Measurements from ENCODE around the gene DAZAP2.
A peak's percentile ranks its signal among the peaks of the same experiment; 100 is the strongest.
"Not testable (repeated sequence)": the region's sequence is repeated elsewhere in the genome, so short reads cannot be mapped to it uniquely, and the experiment has no call there.

The DAZAP2 gene

GRCh38 chr12:51217133-51217967 lies 21.3 kb upstream of the DAZAP2 start:
- no peak for DNase-seq (ENCODE audit: low read depth in 2 of 2)

- peak; percentile 58 to 67 for DNase-seq (ENCODE audit: low read depth in 2 of 2)
Measured at GRCh38 chr12:51217968-51218606, 20.5 kb upstream of the DAZAP2 start, which contains the start of gene POU6F1. TSS of gene POU6F1 (minus strand) at chr12:51218062. CDS start at chr12:51206836, 11,226 bp downstream.

DNA sequence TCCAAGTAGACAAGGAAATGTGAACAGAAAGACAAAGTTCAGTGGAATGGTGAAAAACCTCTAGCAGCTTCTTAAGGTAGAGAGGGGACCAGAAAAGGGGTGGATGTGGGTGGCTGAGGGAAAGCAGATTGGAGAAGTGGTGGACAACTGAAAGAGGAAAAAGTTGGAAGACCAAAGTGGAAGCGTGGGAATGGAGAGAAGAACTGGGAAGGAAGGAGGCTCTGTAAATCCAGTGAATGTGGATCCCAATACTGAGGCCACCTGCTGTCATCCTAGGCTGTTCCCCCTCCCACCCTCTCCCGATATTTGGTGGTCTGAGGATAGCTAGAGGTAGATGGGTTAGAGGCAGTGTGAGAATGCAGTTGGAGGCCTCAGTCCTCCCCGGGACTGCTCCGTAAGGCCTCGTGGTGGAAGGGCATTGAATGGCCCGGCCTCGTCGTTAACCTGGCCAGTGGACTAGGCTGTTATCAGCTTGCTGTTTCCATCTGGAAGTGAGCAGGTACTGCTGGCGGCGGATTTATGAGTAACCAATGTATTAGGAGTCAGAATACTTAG lies 19.9 kb upstream of the DAZAP2 start:
- no peak for DNase-seq (ENCODE audit: low read depth in 2 of 2)

DNA sequence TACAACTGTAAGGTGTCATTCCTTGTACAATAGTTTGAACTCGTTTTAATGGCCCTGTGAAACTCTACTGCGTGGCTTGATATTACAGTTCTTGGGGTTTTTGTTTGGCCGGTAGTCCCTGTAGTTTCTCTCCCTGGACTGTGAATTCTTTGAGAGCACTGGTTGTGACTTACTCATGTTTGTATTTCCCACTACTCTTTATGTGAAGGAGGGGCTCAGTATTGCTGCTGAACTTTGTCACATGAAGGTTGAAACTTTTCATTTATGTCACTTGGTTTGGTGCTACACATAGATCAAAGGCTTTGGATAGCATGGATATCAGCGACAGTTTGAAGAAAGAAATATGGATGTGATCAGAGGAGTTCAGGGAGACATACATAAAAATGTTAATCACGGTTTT lies 19.3 kb upstream of the DAZAP2 start:
- no peak for DNase-seq (ENCODE audit: low read depth in 2 of 2)

DNA sequence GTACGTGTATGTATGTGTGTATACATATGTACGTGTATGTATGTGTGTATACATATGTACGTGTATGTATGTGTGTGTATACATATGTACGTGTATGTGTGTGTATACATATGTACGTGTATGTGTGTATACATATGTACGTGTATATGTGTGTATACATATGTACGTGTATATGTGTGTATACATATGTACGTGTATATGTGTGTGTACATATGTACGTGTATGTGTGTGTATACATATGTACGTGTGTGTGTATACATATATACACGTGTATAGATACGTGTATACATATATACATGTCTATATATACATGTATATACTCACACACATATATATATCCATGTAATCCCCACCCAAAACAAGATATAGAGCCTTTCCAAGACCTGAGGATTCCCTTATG lies 18.8 kb upstream of the DAZAP2 start:
- DNase-seq (ENCODE audit: low read depth in 2 of 2), result not testable (repeated sequence)

- no peak for DNase-seq (ENCODE audit: low read depth in 2 of 2)
Measured at GRCh38 chr12:51222461-51222860, 16.2 kb upstream of the DAZAP2 start.

GRCh38 chr12:51224625-51225024 lies 14.0 kb upstream of the DAZAP2 start:
- DNase-seq (ENCODE audit: low read depth in 2 of 2), result no peak

DNA sequence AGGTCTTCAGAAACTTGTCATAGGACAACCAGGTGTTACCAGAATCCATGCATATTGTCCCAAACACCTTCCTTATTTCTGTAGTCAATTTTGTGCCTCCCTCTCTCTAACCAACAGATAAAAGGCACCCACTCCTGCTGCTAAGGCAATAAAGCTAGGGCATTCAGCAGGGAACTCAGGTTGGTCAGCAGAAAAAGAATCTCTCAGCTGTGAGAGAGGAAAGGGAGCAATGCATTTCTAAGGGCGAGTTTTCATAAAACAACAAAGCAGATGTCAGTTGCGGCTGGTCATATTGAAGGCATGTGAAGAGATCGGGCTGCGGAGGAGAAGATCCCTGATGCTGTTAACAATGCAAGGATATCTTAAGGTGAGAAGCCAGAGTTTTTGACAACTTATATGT lies 13.4 kb upstream of the DAZAP2 start:
- no peak for DNase-seq (ENCODE audit: low read depth in 2 of 2)

- DNase-seq (ENCODE audit: low read depth in 2 of 2), result no peak
Measured at GRCh38 chr12:51225771-51226170, 12.9 kb upstream of the DAZAP2 start.

DNA sequence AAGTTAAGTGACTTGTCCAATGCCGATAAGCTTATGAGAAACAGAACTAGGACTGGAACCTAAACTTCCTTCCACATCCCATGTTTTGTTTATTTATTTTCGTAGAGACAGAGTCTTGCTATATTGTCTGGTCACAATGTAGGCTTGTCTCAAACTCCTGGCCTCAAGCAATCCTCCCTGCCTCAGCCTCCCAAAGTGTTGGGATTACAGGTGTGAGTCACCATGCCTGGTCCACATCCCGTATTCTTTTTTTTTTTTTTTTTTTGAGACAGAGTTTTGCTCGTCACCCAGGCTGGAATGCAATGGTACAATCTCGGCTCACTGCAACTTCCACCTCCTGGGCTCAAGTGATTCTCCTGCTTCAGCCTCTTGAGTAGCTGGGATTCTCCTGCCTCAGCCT lies 11.5 kb upstream of the DAZAP2 start:
- DNase-seq (ENCODE audit: low read depth in 2 of 2), result not testable (repeated sequence)

GRCh38 chr12:51227962-51228361 lies 10.7 kb upstream of the DAZAP2 start:
- no peak for DNase-seq (ENCODE audit: low read depth in 2 of 2)

DNA sequence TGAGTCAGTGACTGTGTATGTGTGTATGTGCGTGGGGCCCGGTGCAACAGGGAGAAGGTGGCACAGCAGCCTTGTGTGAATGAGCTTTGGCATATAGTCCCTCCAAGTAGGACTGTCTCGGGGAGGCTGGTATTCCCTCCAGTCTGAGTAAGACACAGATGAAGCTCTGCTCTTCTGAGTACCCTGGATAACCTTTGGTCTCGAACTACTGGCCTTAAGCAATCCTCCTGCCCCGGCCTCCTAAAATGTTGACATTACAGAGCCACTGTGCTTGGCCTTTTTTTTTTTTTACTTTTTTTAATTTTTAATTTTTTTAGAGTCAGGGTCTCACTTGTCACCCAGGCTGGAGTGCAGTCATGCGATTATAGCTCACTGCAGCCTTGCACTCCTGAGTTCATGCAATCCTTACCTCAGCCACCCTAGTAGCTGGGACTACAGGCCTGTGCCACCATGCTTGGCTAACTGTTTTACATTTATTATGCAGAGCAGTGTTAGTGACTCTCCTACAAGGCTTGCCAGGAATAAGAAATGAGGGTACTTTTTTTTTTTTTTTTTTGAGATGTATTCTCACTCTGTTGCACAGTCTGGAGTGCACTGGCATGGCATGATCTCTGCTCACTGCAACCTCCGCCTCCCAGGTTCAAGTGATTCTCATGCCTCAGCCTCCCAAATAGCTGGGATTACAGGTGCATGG lies 9.4 kb upstream of the DAZAP2 start:
- no peak for DNase-seq (ENCODE audit: low read depth in 2 of 2)

DNA sequence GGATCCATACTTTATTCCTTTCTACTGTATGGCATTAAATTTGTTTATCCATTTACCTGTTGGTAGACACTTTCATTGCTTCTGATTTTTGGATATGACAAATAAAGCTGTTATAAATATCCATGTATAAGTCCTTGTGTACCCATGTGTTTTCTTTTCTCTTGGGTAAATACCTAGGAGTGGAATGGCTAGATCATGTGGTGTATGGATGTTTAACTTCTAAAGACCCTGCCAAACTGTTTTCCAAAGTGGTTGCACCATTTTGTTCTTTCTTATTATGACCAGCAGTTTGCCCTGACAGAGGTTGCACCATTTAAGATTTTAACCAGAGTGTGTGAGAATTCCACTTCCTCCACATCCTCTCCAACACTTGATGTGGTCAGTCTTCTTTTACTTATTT lies 6.0 kb upstream of the DAZAP2 start:
- DNase-seq (ENCODE audit: low read depth in 2 of 2), result no peak

GRCh38 chr12:51234530-51234929 lies 4.1 kb upstream of the DAZAP2 start:
- no peak for DNase-seq (ENCODE audit: low read depth in 2 of 2)

DNA sequence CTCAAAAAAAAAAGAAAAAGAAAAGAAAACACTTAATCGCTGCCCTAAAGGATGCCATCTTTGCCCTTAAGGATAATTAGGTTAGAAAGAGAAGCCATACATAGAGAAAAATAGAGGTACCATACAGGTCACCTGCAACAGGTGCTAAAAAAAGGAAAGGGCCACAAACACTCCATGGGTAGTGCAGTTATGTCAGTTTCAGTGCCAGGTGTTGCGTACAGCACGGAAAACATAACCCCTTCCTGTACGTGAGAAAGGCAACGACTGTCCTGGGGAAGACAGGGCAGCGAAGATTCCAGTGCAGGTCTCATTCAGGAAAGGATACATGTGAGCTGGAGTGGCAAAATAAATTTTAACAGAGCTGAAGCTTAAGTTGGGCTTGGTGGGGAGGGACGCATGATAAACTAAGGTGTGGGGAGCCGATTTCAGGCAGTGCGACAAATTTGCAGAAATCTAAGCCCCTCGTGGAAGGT lies 553 bp upstream of the DAZAP2 start:
- no peak for DNase-seq (ENCODE audit: low read depth in 2 of 2)

DNA sequence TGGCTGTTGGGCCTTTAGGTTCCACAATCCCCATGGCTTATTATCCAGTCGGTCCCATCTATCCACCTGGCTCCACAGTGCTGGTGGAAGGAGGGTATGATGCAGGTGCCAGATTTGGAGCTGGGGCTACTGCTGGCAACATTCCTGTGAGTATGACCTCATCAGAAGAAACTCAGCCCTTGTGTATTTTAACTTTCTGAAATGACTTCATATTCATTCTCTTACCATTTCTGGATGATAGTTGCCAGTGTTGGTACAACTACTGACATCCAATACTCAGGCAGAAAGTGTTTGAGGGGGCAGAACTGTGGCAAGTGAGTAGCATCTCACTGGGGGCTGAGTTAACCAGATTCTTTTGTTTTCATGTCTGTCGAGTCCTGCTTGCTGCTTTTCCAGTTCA lies 2.3 kb downstream of the DAZAP2 start:
- DNase-seq (ENCODE audit: low read depth in 2 of 2), result no peak

GRCh38 chr12:51242120-51242519 lies 3.5 kb downstream of the DAZAP2 start:
- DNase-seq (ENCODE audit: low read depth in 2 of 2), result no peak

DNA sequence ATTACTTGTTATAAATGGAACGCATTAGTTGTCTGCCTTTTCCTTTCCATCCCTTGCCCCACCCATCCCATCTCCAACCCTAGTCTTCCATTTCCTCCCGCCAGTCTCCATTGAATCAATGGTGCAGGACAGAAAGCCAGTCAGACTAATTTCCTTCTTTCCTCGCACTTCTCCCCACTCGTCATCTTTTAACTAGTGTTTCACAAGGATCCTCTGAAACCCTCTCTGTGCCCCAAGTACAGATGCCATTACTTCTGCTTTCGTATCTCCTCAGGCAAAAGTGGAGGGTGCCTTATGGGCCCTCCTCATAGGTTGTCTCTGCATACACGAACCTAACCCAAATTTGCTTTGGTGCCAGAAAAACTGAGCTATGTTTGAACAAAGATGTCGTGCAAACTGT lies 4.2 kb downstream of the DAZAP2 start:
- no peak for DNase-seq (ENCODE audit: low read depth in 2 of 2)

GRCh38 chr12:51244269-51244668 lies 5.6 kb downstream of the DAZAP2 start:
- no peak for DNase-seq (ENCODE audit: low read depth in 2 of 2)

DNA sequence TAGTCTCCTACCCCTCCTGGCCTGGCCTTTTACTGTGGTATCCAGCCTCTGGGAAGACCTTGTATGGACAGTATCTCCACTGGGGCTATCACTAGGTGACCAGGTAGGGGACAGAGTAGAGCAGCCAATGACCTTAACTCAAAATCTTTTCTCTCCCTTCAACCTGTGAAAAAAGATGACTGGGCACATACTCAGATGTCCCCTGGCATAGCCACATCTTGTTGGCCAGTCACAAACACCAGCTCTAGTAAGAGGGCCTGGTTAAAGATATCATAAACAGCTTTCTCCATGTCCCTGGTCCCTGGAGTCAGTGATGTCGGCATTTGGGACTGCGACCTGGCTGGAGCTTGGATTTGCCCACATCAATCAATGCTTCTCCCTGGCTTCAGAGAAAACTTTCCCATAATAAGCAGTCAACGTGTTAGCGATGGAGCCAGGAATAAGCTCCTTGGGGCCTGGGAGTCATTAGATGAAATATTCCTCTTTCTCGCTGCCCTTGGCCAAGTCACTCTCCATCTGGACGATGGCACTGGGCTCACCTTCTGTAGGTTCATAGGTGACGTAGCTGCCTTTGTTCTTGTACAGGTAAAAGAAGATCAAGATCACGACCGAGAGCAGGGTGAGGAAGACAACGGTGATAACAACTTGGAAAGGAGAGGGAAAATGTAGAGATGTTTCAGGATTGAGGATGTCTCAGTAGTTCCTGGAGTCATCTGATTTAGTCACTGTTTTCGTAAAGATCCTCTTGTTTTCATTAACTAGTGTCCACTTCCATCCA lies 7.0 kb downstream of the DAZAP2 start:
- DNase-seq (ENCODE audit: low read depth in 2 of 2), result no peak

- no peak for DNase-seq (ENCODE audit: low read depth in 2 of 2)
Measured at GRCh38 chr12:51246254-51246853, 7.7 kb downstream of the DAZAP2 start.

Data from fibroblast of skin of left biceps (primary cell).